NCI-H748 (cell line): Measurements from ENCODE around the gene LCP1.
"Not testable (repeated sequence)": the region's sequence is repeated elsewhere in the genome, so short reads cannot be mapped to it uniquely, and the experiment has no call there.

Experiments used
- DNase-seq: peaks from one replicate; lab custom pipeline; 2025; ENCODE audit not compliant: unreplicated experiment; lab: John Stamatoyannopoulos, UW

LCP1 gene

GRCh38 chr13:46182491-46182877 is 507 bp upstream of the LCP1 start:
- peak; percentile 30 for DNase-seq

DNA sequence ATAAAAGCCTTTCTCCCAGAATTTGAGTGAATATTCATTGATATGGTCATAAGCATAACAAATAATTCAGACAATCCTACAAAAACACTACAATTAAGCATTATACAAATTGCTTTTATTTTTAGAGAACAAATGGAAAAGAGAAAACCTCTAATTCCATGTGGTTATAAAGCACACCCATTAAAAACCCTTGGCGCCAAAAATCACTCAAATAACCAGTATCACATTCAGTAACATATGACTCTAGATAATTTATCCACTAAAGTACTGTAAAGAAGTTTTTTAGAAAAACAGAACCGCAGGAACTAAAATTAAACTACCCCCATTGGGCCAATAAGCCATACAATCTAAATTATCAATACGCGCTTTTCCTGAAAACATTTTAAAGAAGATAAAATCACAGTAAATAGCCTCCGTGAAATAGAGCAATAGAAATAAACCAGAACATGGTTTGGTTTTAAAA is 569 bp downstream of the LCP1 start:
- no peak for DNase-seq

GRCh38 chr13:46179969-46180763 is 1.8 kb downstream of the LCP1 start:
- no peak for DNase-seq

DNA sequence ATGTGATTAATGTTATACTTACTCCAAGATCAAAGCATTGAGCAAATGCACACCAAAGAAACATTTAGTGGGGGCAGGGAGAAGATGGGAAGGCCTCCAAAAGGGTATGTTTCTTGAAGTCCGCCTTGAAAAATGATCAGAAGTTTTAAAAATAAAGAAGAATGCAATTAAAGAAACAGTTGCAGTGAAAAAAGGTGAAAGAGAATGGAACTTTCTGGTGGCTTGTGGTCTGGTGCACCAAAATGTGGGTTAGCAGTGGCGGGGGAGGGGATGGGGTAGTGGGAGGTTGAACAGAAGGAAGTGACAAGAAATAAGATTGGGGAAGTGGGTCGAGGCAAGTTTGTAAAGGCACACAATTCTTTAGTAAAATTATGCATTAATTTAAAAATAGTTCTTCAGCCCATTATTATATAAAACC is 2.5 kb downstream of the LCP1 start:
- DNase-seq: no peak

GRCh38 chr13:46178821-46179220 is 3.2 kb downstream of the LCP1 start:
- DNase-seq: no peak

DNA sequence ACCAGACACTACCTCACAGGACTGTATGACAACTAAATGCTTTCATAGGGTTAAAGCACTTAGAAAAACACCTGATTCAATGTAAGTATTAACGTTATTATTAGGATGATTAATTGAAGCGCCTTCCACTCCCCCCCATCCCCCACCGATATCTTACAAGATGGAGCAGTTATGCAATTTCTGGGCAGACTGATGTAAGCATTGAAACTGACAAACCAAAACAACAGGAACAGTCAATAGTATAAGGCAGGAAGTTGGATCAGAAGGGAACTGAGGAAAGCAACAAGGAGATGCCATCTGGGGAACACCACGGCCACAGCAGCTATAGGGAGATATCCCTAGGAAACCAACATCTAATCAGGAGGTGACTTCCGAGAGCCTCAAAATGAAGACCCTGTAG is 3.8 kb downstream of the LCP1 start:
- no peak for DNase-seq

DNA sequence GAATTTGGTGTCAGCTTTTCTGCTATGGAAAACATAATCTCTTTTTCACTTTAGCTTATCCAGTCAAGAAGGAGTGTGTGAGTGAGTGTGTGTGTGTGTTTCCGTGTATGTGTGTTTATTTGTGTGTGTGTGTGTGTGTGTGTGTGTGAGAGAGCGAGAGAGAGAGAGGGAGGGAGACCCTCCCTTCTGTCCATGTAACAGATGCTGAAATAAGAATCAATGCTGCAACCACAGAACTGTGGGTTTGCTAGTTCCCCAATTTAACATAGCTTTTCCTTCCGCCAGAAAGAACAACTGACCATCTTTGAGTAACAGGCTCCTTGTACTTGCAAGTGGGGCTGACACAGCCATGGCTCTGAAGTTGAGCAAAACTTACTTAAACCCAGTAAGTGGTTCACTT is 5.2 kb downstream of the LCP1 start:
- DNase-seq: no peak

GRCh38 chr13:46173656-46174055 is 8.3 kb downstream of the LCP1 start:
- no peak for DNase-seq

DNA sequence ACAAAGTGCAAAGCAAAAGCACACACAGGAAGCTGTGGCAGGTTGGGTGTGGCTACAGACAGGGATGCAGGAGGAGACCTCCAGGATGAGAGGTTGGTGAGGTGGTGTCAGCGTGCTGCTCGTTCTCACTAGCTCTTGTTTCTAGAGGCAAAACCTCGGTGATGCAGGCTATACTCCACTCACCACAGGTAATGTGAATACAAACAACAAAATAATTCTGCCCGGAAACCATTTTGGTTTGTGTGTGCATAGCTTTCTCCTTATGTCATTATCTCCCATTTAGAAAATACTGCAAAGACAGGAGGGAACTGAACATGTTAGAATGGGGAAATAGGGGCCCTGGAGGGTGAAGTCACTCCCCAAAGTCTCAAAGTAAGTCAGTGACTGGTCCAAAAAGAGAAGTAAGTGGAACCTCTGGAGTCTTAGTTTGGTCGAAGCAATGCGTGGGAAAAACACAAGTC is 9.4 kb downstream of the LCP1 start:
- peak; percentile 31 for DNase-seq

- DNase-seq: no peak
These were observed 10.2 kb downstream of the LCP1 start for GRCh38 chr13:46171739-46172138.

DNA sequence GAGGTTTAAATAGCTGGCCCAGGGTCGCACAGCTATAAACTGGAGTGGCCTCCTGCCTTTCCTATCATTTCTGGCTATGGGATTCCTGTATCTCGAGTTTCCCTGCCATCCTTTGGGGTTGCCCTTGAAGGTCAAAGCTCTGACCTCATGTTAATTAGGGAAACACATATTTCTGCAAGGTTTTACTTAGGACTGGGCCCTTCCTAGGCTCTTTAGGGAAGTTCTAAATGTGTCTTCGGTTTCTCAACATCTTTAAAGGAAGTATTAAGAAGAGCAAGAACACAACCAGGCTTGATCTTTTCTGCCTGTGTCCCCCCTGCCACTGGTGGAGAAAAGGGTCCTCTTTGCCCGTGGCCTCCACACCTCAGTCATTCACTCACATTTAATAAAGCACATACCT is 10.8 kb downstream of the LCP1 start:
- no peak for DNase-seq

- DNase-seq: no peak
These were observed 11.3 kb downstream of the LCP1 start for GRCh38 chr13:46170687-46171086.

DNA sequence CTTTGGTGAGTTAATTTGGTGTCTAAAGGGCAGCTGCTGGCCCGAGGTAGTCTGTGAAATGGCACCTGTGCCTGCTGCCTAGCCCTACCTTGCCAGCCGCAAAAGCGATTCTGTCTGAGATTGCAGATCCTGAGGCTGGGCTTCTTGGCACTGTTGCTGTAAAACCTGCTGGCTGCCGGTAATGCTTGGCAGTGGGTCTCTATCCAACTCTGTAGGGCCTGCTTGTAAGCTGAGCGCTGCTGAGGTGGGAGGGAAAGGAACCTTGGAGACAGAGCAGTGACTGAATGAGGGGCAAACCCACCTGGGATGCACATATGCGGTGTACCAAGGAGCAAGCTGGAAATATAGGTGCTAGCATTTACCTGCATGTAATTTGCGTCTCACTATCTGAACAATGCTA is 11.7 kb downstream of the LCP1 start:
- no peak for DNase-seq

GRCh38 chr13:46169758-46170157 is 12.2 kb downstream of the LCP1 start:
- DNase-seq: no peak

- no peak for DNase-seq
These were observed 13.2 kb downstream of the LCP1 start for GRCh38 chr13:46168783-46169182.

DNA sequence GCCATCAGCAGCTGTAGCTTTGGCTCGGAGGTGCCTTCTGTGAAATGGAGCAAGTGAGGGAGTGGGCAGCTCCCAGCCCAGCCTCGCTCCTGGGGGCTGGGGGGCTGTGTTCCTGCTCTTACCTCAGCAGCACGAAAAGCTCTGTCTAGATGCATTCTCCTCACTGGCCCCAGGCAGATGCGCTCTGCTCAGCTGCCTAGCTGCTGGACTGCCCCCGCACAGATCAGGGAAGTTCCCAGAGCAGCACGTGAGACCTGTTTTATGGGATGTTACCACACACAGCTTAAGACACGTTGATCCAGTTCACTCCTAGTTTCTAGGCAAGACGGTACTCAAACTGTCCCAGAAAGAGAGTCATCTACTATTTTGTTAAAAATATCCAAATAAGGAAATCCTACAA is 13.6 kb downstream of the LCP1 start:
- no peak for DNase-seq

- no peak for DNase-seq
These were observed 14.9 kb downstream of the LCP1 start for GRCh38 chr13:46166947-46167610.

DNA sequence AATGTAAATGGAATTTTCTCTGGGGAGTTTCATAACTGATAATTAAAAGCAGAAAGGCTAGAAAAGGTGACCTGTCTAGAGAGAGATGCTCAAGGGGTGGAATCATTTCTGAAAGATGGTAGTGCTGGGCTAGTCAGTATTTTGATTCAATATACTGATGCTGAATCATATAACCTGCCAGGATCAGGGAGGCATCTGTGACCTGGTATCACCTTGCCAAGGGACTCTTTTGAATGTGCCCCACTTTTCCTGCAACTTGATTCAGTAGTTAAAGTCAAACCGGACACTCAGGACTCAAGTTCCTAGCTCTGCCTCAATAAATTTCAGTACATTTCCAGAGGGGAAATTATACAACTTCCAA is 15.8 kb downstream of the LCP1 start:
- no peak for DNase-seq

GRCh38 chr13:46165485-46166223 is 16.3 kb downstream of the LCP1 start:
- no peak for DNase-seq

DNA sequence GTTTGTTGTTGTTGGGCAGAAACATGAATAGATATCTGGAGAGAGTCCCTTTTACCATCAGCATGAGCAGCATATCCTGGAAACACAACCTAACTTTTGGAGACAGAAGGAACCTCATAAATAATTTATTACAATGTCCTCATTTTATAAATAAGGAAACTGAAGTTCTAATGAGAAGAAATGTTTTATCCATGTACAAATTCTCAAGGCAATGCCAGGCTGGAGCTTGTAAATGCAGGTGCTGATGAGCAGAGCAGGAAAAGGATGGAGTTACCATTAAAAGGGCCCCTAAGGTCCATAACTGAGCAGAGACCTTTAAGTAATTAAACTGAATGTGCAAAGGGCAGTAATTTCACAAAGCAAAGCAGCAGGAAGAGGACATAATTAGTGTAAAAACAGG is 17.3 kb downstream of the LCP1 start:
- peak; percentile 42 for DNase-seq

- not testable (repeated sequence) for DNase-seq
These were observed 19.2 kb downstream of the LCP1 start for GRCh38 chr13:46162741-46163140.
